ENCODE results near the gene TGM2. TPM values are rescaled to one million over a fixed set of nuclear protein-coding genes. Genes with fewer than 3 reads are reported as not detected.
"Not testable (repeated sequence)": the region's sequence is repeated elsewhere in the genome, so short reads cannot be mapped to it uniquely, and the experiment has no call there.

Gene TGM2
- total RNA-seq, 1 donor from 2014 or later = 9.6 TPM

DNA sequence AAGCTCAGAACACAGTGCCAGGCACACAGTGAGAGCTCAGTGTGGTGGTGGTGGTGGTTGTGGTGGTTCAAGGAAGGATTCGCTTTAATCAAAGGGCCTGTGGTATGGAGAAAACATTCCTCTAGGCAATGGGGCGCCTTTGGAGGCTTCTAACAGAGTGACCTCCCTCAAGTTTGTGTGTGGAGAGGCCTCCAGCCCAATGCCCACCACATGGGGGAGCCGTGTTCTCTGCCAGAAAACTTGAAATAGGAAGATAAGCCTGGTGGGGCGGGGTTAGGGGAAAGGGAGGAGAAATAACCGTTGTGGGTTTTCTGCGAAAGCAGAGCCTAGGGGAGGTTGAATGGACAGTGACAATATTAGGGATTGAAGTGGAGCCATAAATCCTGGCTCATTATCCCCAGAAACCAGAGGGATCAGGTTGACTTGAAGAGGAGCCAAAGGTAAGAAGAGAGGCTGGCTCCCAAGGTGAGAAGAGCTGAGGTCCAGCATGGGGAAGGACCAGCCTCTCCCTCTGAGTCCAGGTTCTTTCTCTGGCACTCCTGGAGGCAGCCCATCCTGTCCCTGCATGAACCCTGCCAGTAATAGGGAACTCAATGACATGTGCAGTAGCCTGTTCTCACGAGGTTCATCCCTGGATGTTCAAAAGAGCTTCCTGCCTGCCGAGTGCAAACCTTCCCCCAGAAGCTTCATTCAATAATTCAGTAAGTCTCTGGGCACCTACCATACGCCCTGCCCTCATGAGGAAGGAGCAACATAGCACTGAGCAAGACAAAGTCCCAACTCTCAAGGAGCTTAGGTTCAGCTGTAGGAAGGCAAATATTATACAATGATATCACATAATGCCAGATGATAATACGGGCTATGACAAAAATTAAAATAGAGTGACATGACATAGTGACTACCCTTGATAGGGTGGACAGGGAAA is 51.4 kb downstream of the TGM2 start:
- ATAC-seq = no peak

GRCh38 chr20:38112930-38113294 is 52.2 kb downstream of the TGM2 start:
- no peak for ATAC-seq

DNA sequence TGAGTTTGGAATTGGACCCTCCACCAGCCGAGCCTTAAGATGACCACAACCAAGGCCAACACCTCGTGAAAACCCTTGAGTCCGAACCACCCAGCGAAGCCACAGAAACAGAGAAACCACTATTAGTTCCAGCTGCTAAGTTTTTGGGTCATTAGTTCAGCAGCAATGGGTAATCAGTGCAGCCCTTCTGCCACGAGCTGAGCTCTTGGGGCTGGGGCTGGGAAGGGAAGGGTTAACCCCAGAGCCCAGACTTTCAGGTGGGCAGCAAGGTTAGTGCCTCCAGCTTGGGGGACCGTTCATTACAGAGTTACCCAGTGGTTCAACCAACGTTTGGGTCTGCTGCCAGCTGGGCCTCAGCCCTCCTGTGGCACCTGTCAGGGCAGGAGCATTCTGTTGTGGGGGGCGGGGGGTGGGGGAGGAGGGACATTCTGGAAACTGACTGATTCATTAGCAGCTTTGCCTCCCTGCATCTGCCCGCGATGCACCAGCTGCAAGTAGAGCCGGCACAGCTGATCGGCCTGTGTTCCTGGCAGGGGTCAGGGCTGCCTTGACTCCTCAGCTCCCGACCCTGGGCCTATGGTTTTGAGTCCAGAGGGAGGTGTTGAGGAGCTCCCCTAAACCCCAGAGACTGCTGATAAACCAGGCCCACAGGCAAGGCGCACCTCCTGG is 52.7 kb downstream of the TGM2 start:
- ATAC-seq = no peak

- ATAC-seq = no peak
Measured at GRCh38 chr20:38111366-38112232, 53.5 kb downstream of the TGM2 start.

DNA sequence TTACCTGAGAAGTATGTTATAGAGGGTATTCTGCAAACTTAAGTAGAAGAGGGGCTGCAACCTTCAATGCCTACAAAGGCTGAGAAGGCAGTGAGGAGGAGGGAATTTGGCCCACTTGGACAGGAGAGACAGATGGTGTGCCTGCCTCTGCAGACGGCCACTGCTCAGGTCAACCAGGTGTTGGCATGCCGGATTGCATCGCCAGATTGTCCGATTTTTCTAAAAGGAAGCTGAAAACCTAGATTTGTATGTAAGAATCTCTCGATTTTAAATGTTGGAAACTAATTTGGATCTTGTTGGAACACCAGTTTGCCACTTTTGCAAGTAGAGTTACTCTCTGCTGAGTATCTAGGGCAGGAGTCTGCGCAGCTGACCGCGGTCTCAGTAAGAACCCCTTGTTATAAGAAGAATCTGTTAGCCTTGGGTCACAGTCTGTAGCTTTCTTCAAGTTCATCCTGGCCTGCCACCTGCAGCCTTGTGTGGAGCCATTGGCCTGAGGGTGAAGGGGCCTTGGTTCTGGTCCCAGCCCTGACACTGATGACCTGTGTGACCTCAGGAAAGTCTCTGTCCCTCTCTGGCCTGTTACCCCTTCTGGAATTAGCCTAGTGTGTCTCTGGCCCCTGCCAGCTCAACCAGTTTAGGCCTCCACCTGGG is 54.4 kb downstream of the TGM2 start:
- ATAC-seq = no peak

- ATAC-seq = peak; percentile 51
Measured at GRCh38 chr20:38109591-38110524, 55.2 kb downstream of the TGM2 start.

GRCh38 chr20:38108986-38109541 is 56.0 kb downstream of the TGM2 start:
- no peak for ATAC-seq

GRCh38 chr20:38108438-38108985 is 56.6 kb downstream of the TGM2 start:
- no peak for ATAC-seq

- not testable (repeated sequence) for ATAC-seq
Measured at GRCh38 chr20:38107916-38108315, 57.2 kb downstream of the TGM2 start.

- ATAC-seq = not testable (repeated sequence)
Measured at GRCh38 chr20:38107386-38107785, 57.7 kb downstream of the TGM2 start.

DNA sequence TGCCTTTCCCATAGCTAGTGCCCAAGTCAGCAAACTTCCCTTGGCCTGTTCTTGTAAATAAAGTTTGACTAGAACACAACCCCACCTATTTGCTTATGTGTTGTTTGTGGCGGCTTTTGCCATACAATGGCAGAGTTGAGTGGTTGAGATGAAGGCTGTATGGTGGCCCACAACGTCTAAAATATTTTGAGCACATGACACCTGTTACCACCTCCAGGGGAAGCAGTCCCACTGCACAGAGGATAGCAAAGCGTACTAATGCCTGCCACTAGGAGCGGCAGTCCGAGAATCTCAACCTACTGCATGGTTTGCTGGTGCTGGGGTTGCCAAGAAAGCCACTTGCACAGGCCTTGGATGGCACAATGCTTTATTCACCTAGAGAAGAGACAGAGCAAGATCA is 58.6 kb downstream of the TGM2 start:
- no peak for ATAC-seq

DNA sequence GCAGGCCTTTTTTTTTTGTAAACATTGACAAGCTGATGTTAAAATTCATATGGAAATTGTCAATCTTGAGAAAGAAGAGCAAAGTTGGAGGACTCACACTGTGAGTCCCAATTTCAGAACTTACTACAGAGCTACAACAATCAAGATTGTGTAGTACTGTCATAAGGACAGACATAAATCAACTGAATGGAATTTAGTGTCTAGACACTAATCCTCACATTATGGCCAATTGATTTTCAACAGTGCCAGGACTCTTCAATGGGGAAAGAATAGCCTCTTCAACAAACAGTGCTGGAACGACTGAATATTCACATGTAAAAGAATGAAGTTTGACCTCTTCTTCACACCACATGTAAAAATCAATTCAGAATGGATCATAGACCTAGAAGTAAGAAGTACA is 60.8 kb downstream of the TGM2 start:
- no peak for ATAC-seq

- not testable (repeated sequence) for ATAC-seq
Measured at GRCh38 chr20:38102206-38102605, 62.9 kb downstream of the TGM2 start.

GRCh38 chr20:38098952-38099351 is 66.1 kb downstream of the TGM2 start:
- ATAC-seq = no peak

- no peak for ATAC-seq
Measured at GRCh38 chr20:38095017-38095686, 69.9 kb downstream of the TGM2 start.

DNA sequence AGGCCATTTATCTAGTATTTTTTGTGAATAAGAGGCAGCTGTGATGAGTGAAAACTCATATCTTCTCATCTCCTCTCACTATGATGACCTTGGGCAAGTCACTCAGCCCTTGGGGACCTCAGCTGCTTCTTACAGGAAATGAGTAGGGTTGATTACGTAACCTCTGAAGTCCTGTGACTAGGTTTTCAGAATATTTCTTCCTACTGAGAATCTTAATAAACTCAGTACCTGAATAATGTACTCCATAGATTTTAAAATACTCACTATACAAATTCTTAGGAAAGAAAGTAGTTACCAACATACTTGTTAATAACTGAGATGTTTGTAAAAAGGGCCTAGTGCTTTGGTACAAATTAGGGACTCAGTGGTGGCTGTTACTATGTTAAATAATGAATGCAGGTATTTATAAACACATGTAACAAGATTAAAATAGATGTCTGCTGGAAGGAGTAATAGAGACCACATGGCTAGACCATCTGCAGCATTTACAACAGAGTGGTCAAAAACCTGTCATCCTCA is 70.6 kb downstream of the TGM2 start:
- peak; percentile 64 for ATAC-seq

DNA sequence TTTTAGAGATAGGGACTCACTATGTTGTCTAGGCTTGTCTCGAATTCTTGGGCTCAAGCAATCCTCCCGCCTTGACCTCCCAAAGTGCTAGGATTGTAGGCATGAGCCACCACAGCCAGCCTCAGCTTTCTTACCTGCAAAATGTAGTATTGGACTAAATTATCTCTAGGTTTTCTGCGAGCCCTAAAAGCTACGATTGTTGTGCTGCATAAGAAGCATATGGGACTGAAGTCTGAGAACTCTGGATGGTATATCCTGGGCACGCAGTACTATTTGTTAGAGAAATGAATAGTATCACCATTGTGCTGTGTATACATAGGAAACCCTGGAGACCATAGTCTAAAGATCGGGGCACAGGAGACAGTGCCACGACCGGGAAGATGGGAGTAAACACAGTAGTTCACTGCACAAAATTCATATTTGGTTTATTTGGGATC is 71.4 kb downstream of the TGM2 start:
- ATAC-seq = no peak

DNA sequence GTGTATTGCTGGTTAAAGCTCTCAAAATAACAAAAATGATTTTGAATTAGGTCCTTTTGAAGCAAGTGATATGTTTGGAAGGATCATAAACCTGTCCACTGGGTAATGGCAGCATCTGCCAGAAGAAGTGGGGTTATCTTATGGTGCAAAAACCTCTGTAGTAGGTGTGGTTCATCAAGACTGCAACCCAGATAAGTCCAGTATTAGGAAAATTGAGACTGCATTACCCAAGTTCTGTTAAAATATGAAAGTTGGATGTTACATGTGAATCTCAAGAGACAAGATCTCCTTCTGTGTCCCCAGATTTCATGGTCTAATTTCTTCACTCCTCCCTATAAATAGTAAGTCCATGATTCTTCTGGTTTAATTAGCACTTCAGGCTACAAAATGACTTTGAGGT is 72.2 kb downstream of the TGM2 start:
- ATAC-seq = no peak

- ATAC-seq = no peak
Measured at GRCh38 chr20:38092260-38092857, 72.7 kb downstream of the TGM2 start.
